Activated naive CD4-positive, alpha-beta T cell treated with Interleukin-2 at 50 U/mL for 16 hours (primary cell): ENCODE results near the gene KATNAL1.

ENCODE experiments used
- DNase-seq: peaks from one replicate; pipeline ENCODE4 v3.0.0-alpha.2; 2020

Gene KATNAL1

GRCh38 chr13:30332456-30333143 is 25.2 kb upstream of the KATNAL1 start:
- DNase-seq = no peak

DNA sequence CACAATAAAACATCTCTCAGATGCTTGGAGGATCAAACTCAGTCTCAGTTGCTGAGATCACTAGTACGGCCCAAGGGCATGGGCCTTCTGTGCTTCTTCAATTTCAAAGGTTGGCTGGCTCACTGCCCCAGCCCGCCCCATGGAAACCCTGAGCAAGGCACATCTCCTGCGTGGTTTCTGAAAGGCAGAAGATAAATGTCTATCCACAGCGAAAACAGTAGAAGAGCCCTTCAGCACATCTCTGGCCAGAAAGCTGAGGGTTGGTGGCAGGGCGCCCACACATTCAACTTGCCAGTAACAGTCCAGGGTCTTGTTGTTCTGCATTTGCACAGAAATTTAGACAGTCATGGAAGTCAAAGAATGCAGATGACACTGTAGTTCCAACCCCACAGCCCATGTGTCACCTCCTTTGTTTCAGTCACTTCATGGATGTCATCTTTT is 24.0 kb upstream of the KATNAL1 start:
- DNase-seq = no peak

DNA sequence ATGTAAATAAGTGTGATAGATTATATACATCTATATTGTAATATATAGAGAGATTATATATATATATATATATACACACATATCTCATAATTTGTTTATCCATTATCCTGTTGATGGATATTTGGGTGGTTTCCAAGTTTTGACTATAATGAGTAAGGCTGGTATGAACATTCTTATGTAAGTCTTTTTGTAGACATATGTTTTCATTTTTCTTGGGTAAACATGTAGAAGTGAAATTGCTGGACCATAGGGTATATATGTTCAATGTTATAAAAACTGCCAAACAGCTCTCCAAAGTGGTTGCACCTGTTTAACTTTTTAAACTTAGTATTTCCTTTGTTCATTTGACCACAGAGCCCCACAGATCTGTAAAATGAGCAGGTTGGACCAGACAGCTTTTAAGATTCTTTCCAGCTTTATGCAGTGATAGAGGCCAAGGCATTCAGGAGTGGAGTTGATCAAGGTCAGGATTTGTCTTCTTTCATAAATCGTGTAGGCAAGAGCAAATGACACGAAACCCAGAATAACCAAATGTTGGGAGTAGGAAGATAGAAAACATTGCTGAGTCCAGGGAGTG is 21.7 kb upstream of the KATNAL1 start:
- DNase-seq = no peak

DNA sequence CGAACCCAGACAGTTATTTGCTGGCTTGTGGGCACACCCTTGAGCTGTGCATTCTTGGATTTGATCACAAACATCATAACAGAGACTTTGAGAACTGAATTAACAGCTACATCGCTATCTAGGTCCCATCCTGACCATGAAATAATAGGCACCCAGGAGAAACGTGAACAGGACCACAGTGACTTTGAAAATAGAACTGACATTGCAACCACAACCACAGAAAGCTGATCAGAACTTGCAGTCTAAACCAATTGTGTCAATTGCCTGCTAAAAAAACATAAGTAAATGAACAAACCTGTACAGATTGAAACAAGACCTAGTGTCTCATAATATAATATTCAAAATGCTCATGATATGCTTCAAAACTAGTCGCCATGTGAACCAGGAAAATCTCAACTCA is 18.3 kb upstream of the KATNAL1 start:
- no peak for DNase-seq

DNA sequence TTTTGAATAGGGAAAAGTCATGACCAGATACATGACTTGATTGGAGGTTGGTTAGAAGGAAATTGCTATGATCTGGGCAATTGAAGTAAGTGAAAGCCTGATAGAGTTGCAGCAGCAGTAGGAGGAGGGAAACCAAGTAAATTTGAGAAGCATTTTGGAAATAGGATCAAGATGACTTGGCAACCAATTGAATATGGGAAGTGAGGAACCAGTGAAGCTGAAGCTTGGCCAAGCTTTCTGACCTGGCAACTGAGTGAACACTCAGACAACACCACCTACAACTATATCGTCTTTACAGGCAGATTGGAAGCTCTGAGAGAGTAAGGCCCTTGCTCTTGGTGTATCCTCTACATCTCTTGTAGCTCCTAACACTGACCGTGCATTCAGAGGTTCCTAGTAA is 16.2 kb upstream of the KATNAL1 start:
- DNase-seq = no peak

DNA sequence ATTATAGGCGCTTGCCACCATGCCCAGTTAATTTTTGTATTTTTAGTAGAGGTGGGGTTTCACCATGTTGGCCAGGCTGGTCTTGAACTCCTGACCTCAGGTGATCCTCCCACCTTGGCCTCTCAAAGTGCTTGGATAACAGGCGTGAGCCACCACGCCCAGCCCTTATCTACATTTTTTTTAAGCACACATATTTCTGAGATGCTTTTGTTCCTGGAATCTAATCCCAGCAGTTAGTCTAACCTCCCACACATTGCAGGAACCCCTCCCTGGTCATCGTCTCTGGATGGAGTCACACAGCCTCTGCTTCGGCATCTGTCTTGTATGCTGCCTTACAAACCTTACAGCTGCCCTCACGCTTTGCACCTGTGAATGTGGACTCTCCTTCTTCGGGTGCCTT is 15.1 kb upstream of the KATNAL1 start:
- no peak for DNase-seq

GRCh38 chr13:30321256-30321655 is 13.9 kb upstream of the KATNAL1 start:
- no peak for DNase-seq

- DNase-seq = no peak
Measured at GRCh38 chr13:30319655-30320054, 12.3 kb upstream of the KATNAL1 start.

- DNase-seq = no peak
Measured at GRCh38 chr13:30319130-30319529, 11.8 kb upstream of the KATNAL1 start.

- DNase-seq = no peak
Measured at GRCh38 chr13:30318026-30318425, 10.7 kb upstream of the KATNAL1 start.

DNA sequence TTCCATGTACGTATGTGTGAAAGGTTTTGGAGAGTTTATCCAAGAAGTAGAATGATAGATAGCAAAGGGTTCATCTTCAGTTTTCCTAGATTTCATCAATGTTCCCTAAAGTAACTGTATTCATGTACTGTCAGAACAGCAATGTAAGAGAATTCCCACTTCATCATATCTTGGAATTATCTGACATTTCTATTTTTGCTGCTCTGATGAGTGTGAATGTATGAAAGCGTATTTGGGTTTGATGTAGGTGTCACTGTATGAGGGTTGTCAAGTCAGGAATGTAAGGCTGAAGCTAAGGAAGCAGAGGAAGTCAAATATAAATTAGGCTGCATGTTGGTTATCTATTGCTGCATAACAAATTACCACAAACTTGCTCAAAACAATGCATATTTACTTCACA is 7.2 kb upstream of the KATNAL1 start:
- no peak for DNase-seq

GRCh38 chr13:30314069-30314468 is 6.7 kb upstream of the KATNAL1 start:
- no peak for DNase-seq

- DNase-seq = no peak
Measured at GRCh38 chr13:30313311-30313710, 6.0 kb upstream of the KATNAL1 start.

GRCh38 chr13:30312904-30313303 is 5.6 kb upstream of the KATNAL1 start:
- DNase-seq = no peak

DNA sequence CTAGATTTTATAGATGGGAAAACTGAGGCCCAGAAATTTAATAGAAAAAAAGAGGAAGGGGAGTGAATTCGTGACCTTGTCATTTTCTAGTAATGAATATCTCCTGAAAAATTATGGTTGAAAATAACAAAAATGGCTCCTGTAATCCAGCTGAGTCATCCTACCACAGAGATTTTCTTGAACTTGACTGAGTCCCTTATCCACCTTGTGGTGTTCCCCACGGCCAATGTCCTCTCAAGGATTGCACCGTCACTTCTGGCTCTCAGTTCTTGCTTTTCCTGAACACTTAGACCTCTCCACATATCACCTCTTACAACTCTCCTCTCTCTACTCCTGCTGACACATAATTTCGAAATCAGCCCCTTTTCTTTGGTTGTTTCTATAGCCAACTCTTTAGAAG is 1.2 kb upstream of the KATNAL1 start:
- no peak for DNase-seq

DNA sequence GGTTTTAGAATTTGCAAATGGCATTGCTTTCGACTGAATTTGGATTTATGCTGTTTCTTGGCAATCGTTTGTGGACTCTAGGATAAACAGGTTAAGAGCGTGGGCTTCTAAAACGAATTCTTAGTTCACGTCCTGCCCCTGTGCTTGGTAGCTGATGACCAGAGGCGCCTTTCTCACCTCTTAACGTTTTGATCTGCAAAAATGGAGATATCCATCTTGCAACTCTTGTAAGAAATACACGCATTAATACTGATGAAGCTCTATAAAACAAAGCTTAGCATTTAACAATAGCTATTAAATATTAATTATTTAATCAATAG is 580 bp upstream of the KATNAL1 start:
- no peak for DNase-seq

DNA sequence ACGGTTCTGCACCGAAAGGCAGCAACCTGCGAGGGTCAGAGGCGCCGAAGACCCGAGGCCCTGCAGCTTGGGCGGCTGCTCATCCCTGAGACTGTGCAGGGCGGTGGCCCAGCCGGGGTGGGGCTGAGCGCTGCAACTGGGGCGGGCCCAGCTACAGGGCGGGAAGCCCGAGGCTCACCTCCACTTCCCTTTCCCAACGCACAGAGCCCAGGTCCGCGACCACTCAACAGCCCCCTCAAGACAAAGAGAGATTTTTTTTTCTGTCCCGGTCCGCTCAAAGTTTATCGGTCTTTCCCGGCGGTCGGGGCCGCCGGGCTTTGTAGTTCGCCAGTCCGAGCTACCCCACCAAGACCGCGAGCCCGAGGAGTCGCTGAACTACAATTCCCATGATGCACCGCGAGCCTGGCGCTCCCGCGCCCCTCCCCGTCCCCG is 573 bp downstream of the KATNAL1 start:
- peak; percentile 92 for DNase-seq

DNA sequence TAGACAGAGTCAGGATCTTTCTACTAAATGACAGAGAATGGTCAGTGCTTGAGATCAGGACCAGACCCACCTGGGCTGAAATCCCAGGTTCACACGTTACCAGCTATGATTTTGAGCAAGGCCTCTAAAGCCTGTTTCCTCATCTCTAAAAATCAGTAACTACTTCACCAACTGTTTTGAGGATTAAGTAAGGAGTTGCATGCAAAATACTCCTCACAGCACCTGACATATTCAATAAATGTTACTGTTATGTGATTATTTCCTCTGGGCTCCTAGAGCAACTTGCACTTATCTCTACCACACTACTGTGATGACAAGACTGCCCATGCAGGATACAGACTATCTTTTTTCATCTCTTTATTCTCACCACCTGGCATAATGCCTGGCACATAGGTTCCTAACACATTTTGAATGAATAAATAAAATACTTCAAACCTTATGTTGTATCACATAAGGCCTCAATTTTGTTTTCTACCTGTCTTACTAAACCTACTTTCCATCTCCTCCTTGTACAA is 1.8 kb downstream of the KATNAL1 start:
- no peak for DNase-seq

DNA sequence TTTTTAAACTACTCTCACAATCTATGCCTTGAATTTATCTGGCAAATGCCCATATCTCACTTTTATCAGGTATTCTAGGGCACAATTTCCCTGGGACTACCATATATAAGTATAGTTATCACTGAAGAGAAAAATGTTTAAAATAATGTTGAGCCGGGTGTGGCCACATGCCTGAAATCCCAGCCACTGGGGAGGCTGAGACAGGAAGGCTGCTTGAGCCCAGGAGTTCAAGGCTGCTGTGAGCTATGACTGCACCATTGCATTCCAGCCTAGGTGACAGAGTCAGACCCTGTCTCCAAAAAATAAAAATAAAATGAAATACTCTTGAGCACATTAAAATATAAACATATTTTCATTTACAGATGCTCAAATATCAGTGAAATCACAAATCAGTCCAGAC is 4.1 kb downstream of the KATNAL1 start:
- DNase-seq = no peak

DNA sequence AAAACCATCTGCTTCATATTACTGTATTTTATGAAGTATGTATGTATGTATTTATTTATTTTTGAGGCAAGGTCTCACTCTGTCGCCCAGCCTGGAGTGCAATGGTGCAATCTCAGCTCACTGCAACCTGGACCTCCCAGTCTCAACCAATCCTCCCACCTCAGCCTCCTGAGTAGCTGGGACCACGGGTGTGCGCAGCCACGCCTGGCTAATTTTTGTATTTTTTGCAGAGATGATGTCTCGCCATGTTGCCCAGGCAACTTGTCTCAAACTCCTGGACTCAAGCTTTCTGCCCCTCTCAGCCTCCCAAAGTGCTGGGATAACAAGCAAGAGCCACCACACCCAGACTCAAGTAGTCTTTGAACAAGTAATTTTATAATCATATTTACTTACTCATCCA is 5.5 kb downstream of the KATNAL1 start:
- DNase-seq = no peak

DNA sequence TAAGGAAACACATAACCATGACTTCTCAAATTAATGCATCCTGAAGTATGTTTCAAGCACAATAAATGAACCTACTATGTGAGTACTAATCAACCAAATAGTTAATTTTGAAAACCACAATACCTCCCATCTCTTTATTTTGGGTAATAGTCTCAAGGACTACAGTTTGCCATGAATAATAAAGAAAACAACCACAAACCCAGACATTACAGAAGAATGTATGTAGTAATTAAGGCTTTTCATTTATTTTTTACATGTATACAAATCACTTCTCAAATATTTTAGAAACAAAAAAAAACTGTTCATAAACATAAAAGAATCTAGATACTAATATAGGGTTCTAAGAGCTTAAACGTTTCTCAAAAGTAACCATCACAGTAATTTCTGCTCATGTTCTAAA is 6.8 kb downstream of the KATNAL1 start:
- DNase-seq = no peak

- no peak for DNase-seq
Measured at GRCh38 chr13:30299786-30300185, 7.6 kb downstream of the KATNAL1 start.

DNA sequence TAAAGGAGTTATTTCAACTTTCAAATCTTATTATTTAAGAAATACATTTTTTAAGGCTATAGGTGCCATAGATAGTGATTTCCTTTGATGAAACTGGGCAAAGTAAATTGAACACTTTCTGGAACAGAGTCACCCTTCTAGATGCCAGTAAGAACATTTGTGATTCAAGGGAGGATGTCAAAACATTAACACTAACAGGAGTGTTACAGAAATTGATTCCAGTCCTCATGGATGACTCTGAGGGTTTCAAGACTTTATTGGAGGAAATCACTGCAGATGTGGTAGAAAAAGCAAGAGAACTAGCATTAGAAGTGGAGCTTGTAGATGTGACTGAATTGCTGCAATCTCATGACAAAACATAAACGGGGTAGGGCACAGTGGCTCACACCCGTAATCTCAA is 12.2 kb downstream of the KATNAL1 start:
- no peak for DNase-seq

DNA sequence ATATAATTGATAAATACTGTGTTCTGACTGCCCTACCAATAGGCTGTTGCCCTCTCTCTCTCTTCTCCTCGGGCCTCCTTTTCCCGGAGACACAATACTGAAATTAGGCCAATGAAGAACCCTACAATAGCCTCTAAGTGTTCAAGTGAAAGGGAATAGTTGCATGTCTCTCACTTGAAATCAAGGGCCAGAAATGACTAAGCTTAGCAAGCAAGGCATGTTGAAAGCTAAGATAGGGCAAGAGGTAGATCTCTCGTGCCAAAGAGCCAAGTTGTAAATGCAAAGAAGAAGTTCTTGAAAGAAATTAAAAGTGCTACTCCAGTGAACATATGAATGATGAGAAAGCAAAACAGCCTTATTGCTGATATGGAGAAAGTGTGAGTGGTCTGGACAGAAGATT is 13.3 kb downstream of the KATNAL1 start:
- no peak for DNase-seq

GRCh38 chr13:30292325-30292724 is 15.0 kb downstream of the KATNAL1 start:
- no peak for DNase-seq
